ENCODE measurements around the gene TMEM252. TPM values are rescaled to one million over a fixed set of nuclear protein-coding genes. Genes with fewer than 3 reads are reported as not detected.
A peak's percentile ranks its signal among the peaks of the same experiment; 100 is the strongest.

TMEM252 gene
- total and polyA plus RNA-seq, 8 donors = not detected

GRCh38 chr9:68507806-68508145 is 32.9 kb downstream of the TMEM252 start:
- no peak for DNase-seq
- Histone ChIP-seq H3K27ac (peak overlapping the region in 4 of 5 donors; percentile 52 to 76 (median 70)), H3K27me3 (no peaks in the 10 kb centered on the region), H3K36me3 (no peaks in the 10 kb centered on the region), H3K4me3 (no peak overlapping the region), H3K9me3 (no peaks in the 10 kb centered on the region), H3K4me1 (peaks cover 10 to 39% (median 26%) of the 10 kb centered on the region in 4 donors)
- WGBS, 5 donors = 47 to 66% (median 56%) methylated on average over 2 of the region's 2 CpGs
- intact Hi-C loops (cut with DNase I; ENCODE audit: low total_unique reads) = no loop called here
- TF ChIP-seq POLR2AphosphoS5 (IDR thresholded peaks at IDR 0.05) (no peak), POLR2A (IDR thresholded peaks at IDR 0.05) (no peak), CTCF (IDR thresholded peaks at IDR 0.05) (no peak), EP300 (IDR thresholded peaks at IDR 0.05) (no peak)

GRCh38 chr9:68507130-68507805 is 33.4 kb downstream of the TMEM252 start:
- H3K36me3 ChIP-seq = no peaks in the 10 kb centered on the region
- H3K4me3 ChIP-seq = no peak overlapping the region
- WGBS, 5 donors = 49 to 59% (median 54%) methylated on average over 7 of the region's 7 CpGs
- H3K4me1 ChIP-seq = peaks cover 10 to 39% (median 26%) of the 10 kb centered on the region in 4 donors
- H3K27ac ChIP-seq = peak overlapping the region in 4 of 5 donors; percentile 52 to 76 (median 70)
- peak in 1 of 2 donors; percentile 73 for DNase-seq
- TF ChIP-seq POLR2AphosphoS5 (IDR thresholded peaks at IDR 0.05) (peak in 2 of 3 donors; percentile 26 to 43), CTCF (IDR thresholded peaks at IDR 0.05) (peak in 6 of 7 experiments; percentile 45 to 83 (median 75)), EP300 (IDR thresholded peaks at IDR 0.05) (no peak), POLR2A (IDR thresholded peaks at IDR 0.05) (no peak)
- H3K9me3 ChIP-seq = no peaks in the 10 kb centered on the region
- intact Hi-C loops (cut with DNase I; ENCODE audit: low total_unique reads) = no loop called here
- H3K27me3 ChIP-seq = no peaks in the 10 kb centered on the region

- no peak for DNase-seq
- H3K9me3 ChIP-seq = no peaks in the 10 kb centered on the region
- TF ChIP-seq POLR2AphosphoS5 (IDR thresholded peaks at IDR 0.05) (no peak), POLR2A (IDR thresholded peaks at IDR 0.05) (no peak), CTCF (IDR thresholded peaks at IDR 0.05) (no peak), EP300 (IDR thresholded peaks at IDR 0.05) (no peak)
- 86 to 100% (median 93%) methylated on average over 1 of the region's 1 CpG for WGBS, 5 donors
- no peaks in the 10 kb centered on the region for H3K27me3 ChIP-seq
- no peak overlapping the region for H3K4me3 ChIP-seq
- peaks cover 10 to 45% (median 26%) of the 10 kb centered on the region in 4 donors for H3K4me1 ChIP-seq
- H3K27ac ChIP-seq = peak overlapping the region in 4 of 5 donors; percentile 52 to 76 (median 70)
- intact Hi-C loops (cut with DNase I; ENCODE audit: low total_unique reads) = no loop called here
- no peaks in the 10 kb centered on the region for H3K36me3 ChIP-seq
Measured at GRCh38 chr9:68506551-68506950, 34.1 kb downstream of the TMEM252 start.

GRCh38 chr9:68505681-68506409 is 34.8 kb downstream of the TMEM252 start:
- Histone ChIP-seq H3K4me1 (peaks cover 10 to 52% (median 30%) of the 10 kb centered on the region in 4 donors), H3K27ac (peak overlapping the region; percentile 52 to 76 (median 67)), H3K27me3 (no peaks in the 10 kb centered on the region), H3K4me3 (no peak overlapping the region), H3K9me3 (no peaks in the 10 kb centered on the region), H3K36me3 (no peaks in the 10 kb centered on the region)
- WGBS, 5 donors = 30 to 53% (median 33%) methylated on average over 4 of the region's 4 CpGs
- peak in 1 of 2 donors; percentile 67 for DNase-seq
- TF ChIP-seq EP300 (IDR thresholded peaks at IDR 0.05) (no peak), POLR2AphosphoS5 (IDR thresholded peaks at IDR 0.05) (no peak), POLR2A (IDR thresholded peaks at IDR 0.05) (no peak), CTCF (IDR thresholded peaks at IDR 0.05) (no peak)
- intact Hi-C loops (cut with DNase I; ENCODE audit: low total_unique reads) = no loop called here
